Keratinocyte (primary cell): ENCODE measurements around the gene OR6F1. TPM values are rescaled to one million over a fixed set of nuclear protein-coding genes. Genes with fewer than 3 reads are reported as not detected.

Source experiments
- DNase-seq: peaks from one replicate; pipeline ENCODE4 v3.0.0-alpha.2; 2011; ENCODE audit warnings: low read depth, missing footprints, low spot score
- FAIRE-seq: peaks from 2 replicates; lab custom pipeline; 2011; peaks lifted over from hg19 to GRCh38; lab: Jason Lieb, UNC
- H2AFZ ChIP-seq: 2 replicates; pipeline ENCODE4 v1.6.0; 2012; ENCODE audit warnings: low read length, control low read depth, inconsistent platforms; ENCODE audit not compliant: control insufficient read depth
- H3K27ac ChIP-seq: 2 replicates; pipeline ENCODE4 v1.5.1; 2011; ENCODE audit warnings: low read length; ENCODE audit not compliant: control insufficient read depth, insufficient read depth
- H3K27me3 ChIP-seq: 3 replicates; pipeline ENCODE4 v1.6.0; 2011; ENCODE audit warnings: low read length; ENCODE audit not compliant: control insufficient read depth, insufficient read depth; ENCODE audit errors: extremely low read depth
- H3K36me3 ChIP-seq, 2 experiments: 2 replicates in 1 of 2; 3 replicates in 1 of 2; pipeline ENCODE4 v1.5.1; 2011; ENCODE audit warnings: low read length in 2 of 2, mild to moderate bottlenecking in 1 of 2; ENCODE audit not compliant: control insufficient read depth in 2 of 2, insufficient read depth in 2 of 2; ENCODE audit errors: extremely low read depth in 1 of 2
- H3K4me1 ChIP-seq: 3 replicates; pipeline ENCODE4 v1.5.1; 2011; ENCODE audit warnings: low read length; ENCODE audit not compliant: control insufficient read depth, insufficient read depth; ENCODE audit errors: extremely low read depth
- H3K4me2 ChIP-seq: 3 replicates; pipeline ENCODE4 v1.6.0; 2011; ENCODE audit warnings: low read depth, low read length; ENCODE audit not compliant: control insufficient read depth, insufficient read depth; ENCODE audit errors: extremely low read depth
- H3K4me3 ChIP-seq, 3 experiments: fragments of 200-600 bp in 1 of 3; sonication (generic) in 1 of 3; 2 replicates in 2 of 3; 3 replicates in 1 of 3; pipeline ENCODE4 v1.5.1; 2011 to 2016; ENCODE audit warnings: low read length in 3 of 3, mild to moderate bottlenecking in 3 of 3, control low read depth in 2 of 3, inconsistent platforms in 1 of 3, low read depth in 1 of 3, mixed read lengths in 1 of 3, mixed run types in 1 of 3, moderate library complexity in 1 of 3; ENCODE audit not compliant: control insufficient read depth in 2 of 3, insufficient read depth in 2 of 3; ENCODE audit errors: extremely low read depth in 1 of 3
- H3K79me2 ChIP-seq: 2 replicates; pipeline ENCODE4 v1.6.0; 2012; ENCODE audit warnings: low read length; ENCODE audit not compliant: control insufficient read depth, insufficient read depth
- H3K9ac ChIP-seq: 3 replicates; pipeline ENCODE4 v1.6.0; 2011; ENCODE audit warnings: low read length; ENCODE audit not compliant: control insufficient read depth, insufficient read depth; ENCODE audit errors: extremely low read depth
- H3K9me1 ChIP-seq: 3 replicates; pipeline ENCODE4 v1.6.0; 2011; ENCODE audit warnings: low read length; ENCODE audit not compliant: control insufficient read depth, insufficient read depth; ENCODE audit errors: extremely low read depth
- H3K9me3 ChIP-seq: 2 replicates; pipeline ENCODE4 v1.5.1; 2012; ENCODE audit warnings: low read depth, low read length; ENCODE audit not compliant: control insufficient read depth
- H4K20me1 ChIP-seq: 3 replicates; pipeline ENCODE4 v1.6.0; 2011; ENCODE audit warnings: low read length; ENCODE audit not compliant: control insufficient read depth, insufficient read depth; ENCODE audit errors: extremely low read depth
- CTCF ChIP-seq, 3 experiments: IDR thresholded peaks in 1 of 3; conservative IDR thresholded peaks in 1 of 3; optimal IDR thresholded peaks in 1 of 3; 2 replicates in 2 of 3; 3 replicates in 1 of 3; pipeline versions ENCODE3 to v1.5.1; 2011; ENCODE audit warnings: low read length in 3 of 3, mild to moderate bottlenecking in 3 of 3, moderate library complexity in 2 of 3, control low read depth in 1 of 3, inconsistent platforms in 1 of 3; ENCODE audit not compliant: insufficient read depth in 2 of 3; ENCODE audit errors: extremely low read depth in 1 of 3
- EZH2 ChIP-seq: IDR thresholded peaks from one replicate; pipeline ENCODE4 v1.6.1; 2012; ENCODE audit warnings: inconsistent platforms, mild to moderate bottlenecking, low read length, moderate library complexity
- dilution Hi-C: fragments of 300-500 bp; cut with MboI; formaldehyde crosslinking; loops from one replicate; pipeline ENCODE4 v1.7.0; 2020; ENCODE audit warnings: low sequenced_read_pairs; ENCODE audit not compliant: extremely low pct_ligation_motif_present
- polyA plus RNA-seq, 5 experiments: library from polyadenylated mRNA; depleted of rRNA in 3 of 5; stranded (reverse) in 3 of 5; stranded (forward) in 1 of 5; unstranded in 1 of 5; fragments of >200 nt; gene quantifications; 1 replicate in 1 of 5; 2 replicates in 3 of 5; 3 replicates in 1 of 5; pipeline versions ENCODE4 v1.2.1 to v1.2.3, GENCODE V29; 2011 to 2012; ENCODE audit warnings: missing spikeins in 2 of 5, low read depth in 1 of 5, low replicate concordance in 1 of 5

Gene OR6F1
- polyA plus RNA-seq, 1 donor (not counting 4 experiments of a cell fraction or from before 2014, with no cell fraction given), result not detected

DNA sequence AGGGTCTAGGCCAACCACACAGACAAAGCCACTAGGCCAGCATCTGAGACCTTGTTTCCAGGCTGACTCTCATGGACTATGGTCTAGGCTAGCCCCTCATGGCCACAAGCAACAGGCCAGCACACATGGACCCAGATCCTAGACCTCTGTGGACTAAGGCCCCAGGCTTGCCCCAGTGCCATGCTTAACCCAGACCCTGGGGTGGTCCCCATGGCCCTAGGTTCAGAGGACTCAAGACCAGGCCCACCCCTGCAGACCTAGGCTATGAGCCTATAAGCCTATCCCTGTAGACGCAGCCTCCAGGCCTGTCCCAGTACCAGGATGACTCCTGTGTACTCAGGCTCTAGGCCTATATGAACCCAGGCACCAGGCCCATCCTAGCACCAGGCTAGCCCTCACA, 33.4 kb upstream of the OR6F1 start:
- no peak for TF ChIP-seq CTCF (optimal IDR thresholded peaks at IDR 0.05 in 1 of 3, IDR thresholded peaks at IDR 0.05 in 1 of 3, conservative IDR thresholded peaks at IDR 0.05 in 1 of 3; ENCODE audit: extremely low read depth in 1 of 3, insufficient read depth in 2 of 3, low read length in 3 of 3)
- no peak for TF ChIP-seq EZH2
- Histone ChIP-seq H3K4me2 (no peak overlapping the region), H3K27me3 (no peaks in the 10 kb centered on the region), H3K79me2 (no peaks in the 10 kb centered on the region), H3K9me3 (peaks cover 2% of the 10 kb centered on the region), H3K36me3 (no peaks in the 10 kb centered on the region), H4K20me1 (no peaks in the 10 kb centered on the region), H3K27ac (no peak overlapping the region), H3K4me1 (no peaks in the 10 kb centered on the region), H3K9ac (no peak overlapping the region), H3K9me1 (no peaks in the 10 kb centered on the region), H3K4me3 (no peak overlapping the region), H2AFZ (no peak overlapping the region)
- dilution Hi-C loops, result no loop called here
- FAIRE-seq, result no peak
- DNase-seq, result no peak

DNA sequence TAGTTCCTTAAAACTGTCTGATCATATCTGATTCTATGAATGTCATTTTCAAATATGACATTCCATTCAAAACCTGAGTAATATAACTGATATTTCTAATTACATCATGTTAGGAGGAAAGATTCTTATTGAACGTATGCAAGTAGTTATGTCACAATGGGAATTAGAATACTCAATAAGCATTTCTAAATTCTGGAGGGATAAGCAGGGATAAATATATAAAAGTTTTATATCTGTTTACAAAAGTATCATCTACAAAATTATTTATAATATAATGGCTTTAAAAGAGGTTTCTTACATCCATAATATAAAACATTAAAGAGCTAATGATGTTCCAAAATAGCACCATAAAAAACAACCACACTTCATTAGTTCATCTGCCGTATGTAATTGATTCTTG, 31.6 kb upstream of the OR6F1 start, which contains the start of gene OR14A2:
Gene OR14A2, minus strand, starts transcription at position 101 of the 400 bp plus-strand sequence.
- Histone ChIP-seq H3K79me2 (no peaks in the 10 kb centered on the region), H3K4me2 (no peak within 1 kb of the TSS), H3K9me3 (peaks cover 2% of the 10 kb centered on the region), H3K36me3 (no peaks in the 10 kb centered on the region), H3K27ac (no peak within 1 kb of the TSS), H2AFZ (no peak within 1 kb of the TSS), H3K9me1 (no peaks in the 10 kb centered on the region), H3K9ac (no peak within 1 kb of the TSS), H3K27me3 (no peaks in the 10 kb centered on the region), H3K4me1 (no peaks in the 10 kb centered on the region), H3K4me3 (no peak within 1 kb of the TSS), H4K20me1 (no peaks in the 10 kb centered on the region)
- DNase-seq (no peak), FAIRE-seq (no peak)
- dilution Hi-C loops, result no loop called here
- TF ChIP-seq EZH2, result no peak
- no peak for TF ChIP-seq CTCF (optimal IDR thresholded peaks at IDR 0.05 in 1 of 3, IDR thresholded peaks at IDR 0.05 in 1 of 3, conservative IDR thresholded peaks at IDR 0.05 in 1 of 3; ENCODE audit: extremely low read depth in 1 of 3, insufficient read depth in 2 of 3, low read length in 3 of 3)
